OCI-LY7 (cell line): ENCODE measurements around the gene KCNQ1OT1. TPM values are rescaled to one million over a fixed set of nuclear protein-coding genes. Genes with fewer than 3 reads are reported as not detected.

ENCODE experiments used
- BruUV-seq: library from RNA; stranded (reverse); fragments of 400-500 nt; replicated peaks from 2 replicates; lab custom pipeline; 2021; lab: Mats Ljungman, UMichigan
- CTCF ChIA-PET: fragments of 300-600 bp; sonication (Branson Sonifier 250); formaldehyde crosslinking; loops from one replicate; lab custom pipeline; 2022; ENCODE audit warnings: antibody characterized with exemption; ENCODE audit not compliant: unreplicated experiment; lab: Charles Lee
- POLR2A ChIA-PET: fragments of 300-600 bp; sonication (Branson Sonifier 250); formaldehyde crosslinking; loops from one replicate; lab custom pipeline; 2022; ENCODE audit warnings: antibody characterized with exemption; lab: Charles Lee
- DNase-seq: peaks from one replicate; pipeline ENCODE4 v3.0.0-alpha.2; 2015; ENCODE audit warnings: low spot score
- H2AFZ ChIP-seq: fragments of 200-600 bp; sonication (generic), shearing (Covaris generic); 2 replicates; pipeline ENCODE4 v1.6.1; 2014; ENCODE audit warnings: mild to moderate bottlenecking, antibody characterized with exemption, low read length, moderate library complexity
- H3K27ac ChIP-seq: fragments of 200-600 bp; sonication (generic); 2 replicates; pipeline ENCODE4 v1.5.1; 2014; ENCODE audit warnings: mixed run types, low read depth, mild to moderate bottlenecking, moderate library complexity, low read length, inconsistent platforms; ENCODE audit not compliant: poor library complexity, severe bottlenecking
- H3K36me3 ChIP-seq: fragments of 200-600 bp; sonication (generic); 2 replicates; pipeline ENCODE4 v1.6.1; 2014; ENCODE audit warnings: mild to moderate bottlenecking, antibody characterized with exemption, low read length, moderate library complexity, mixed read lengths; ENCODE audit not compliant: insufficient read depth
- H3K4me1 ChIP-seq: fragments of 200-600 bp; sonication (generic); 2 replicates; pipeline ENCODE4 v1.5.1; 2014; ENCODE audit warnings: mild to moderate bottlenecking, low read length; ENCODE audit not compliant: insufficient read depth, poor library complexity, severe bottlenecking
- H3K4me2 ChIP-seq: fragments of 200-600 bp; sonication (generic); 2 replicates; pipeline ENCODE4 v1.6.1; 2014; ENCODE audit warnings: mild to moderate bottlenecking, low read length
- H3K4me3 ChIP-seq: fragments of 200-600 bp; sonication (generic); 2 replicates; pipeline ENCODE4 v1.5.1; 2014; ENCODE audit warnings: mild to moderate bottlenecking, low read depth, low read length; ENCODE audit not compliant: poor library complexity, severe bottlenecking
- H3K79me2 ChIP-seq: fragments of 200-600 bp; sonication (generic); 2 replicates; pipeline ENCODE4 v1.6.1; 2016; ENCODE audit warnings: low read depth, mild to moderate bottlenecking, low read length, moderate library complexity, mixed read lengths; ENCODE audit not compliant: insufficient read depth
- H3K9me2 ChIP-seq: fragments of 200-600 bp; sonication (generic); 2 replicates; pipeline ENCODE4 v1.6.1; 2016; ENCODE audit warnings: mild to moderate bottlenecking, low read length, mixed read lengths; ENCODE audit not compliant: insufficient read depth
- H3K9me3 ChIP-seq: fragments of 200-600 bp; sonication (generic); 2 replicates; pipeline ENCODE4 v1.6.1; 2014; ENCODE audit warnings: mild to moderate bottlenecking, mixed run types, low read length, mixed read lengths
- H4K20me1 ChIP-seq: fragments of 200-600 bp; sonication (generic); 2 replicates; pipeline ENCODE4 v1.6.1; 2014; ENCODE audit warnings: mild to moderate bottlenecking, antibody characterized with exemption, low read length, moderate library complexity, mixed read lengths; ENCODE audit not compliant: insufficient read depth
- CTCF ChIP-seq: fragments of 200-600 bp; sonication (generic); conservative IDR thresholded peaks from 2 replicates; pipeline ENCODE4 v1.5.1; 2014; ENCODE audit warnings: mild to moderate bottlenecking, antibody characterized with exemption, low read length, moderate library complexity, mixed read lengths
- EZH2phosphoT487 ChIP-seq: fragments of 200-600 bp; sonication (generic); IDR thresholded peaks from 2 replicates; pipeline ENCODE4 v1.6.1; 2018; ENCODE audit warnings: low read depth, borderline replicate concordance, mild to moderate bottlenecking, mixed run types, antibody characterized with exemption, low read length, moderate library complexity, mixed read lengths
- intact Hi-C: fragments of 100-400 bp; cut with micrococcal nuclease; formaldehyde crosslinking; loops from one replicate; pipeline ENCODE4 v1.10.0; 2022; ENCODE audit not compliant: unreplicated experiment
- total RNA-seq, 2 experiments: library from RNA; depleted of rRNA in 1 of 2; stranded (reverse); fragments of >200 nt in 1 of 2; shearing (Covaris generic) in 1 of 2; gene quantifications; 2 replicates each; pipeline ENCODE4 v1.2.3, GENCODE V29; 2014 to 2022

Gene KCNQ1OT1
- total RNA-seq, 2 experiments from 2014 or later, result 2.9 to 3.4 TPM

GRCh38 chr11:2689651-2690575, 9.9 kb downstream of the KCNQ1OT1 start:
- Histone ChIP-seq H3K4me3 (no peak overlapping the region), H3K9me2 (no peaks in the 10 kb centered on the region), H2AFZ (no peak overlapping the region), H4K20me1 (no peaks in the 10 kb centered on the region), H3K36me3 (no peaks in the 10 kb centered on the region), H3K4me1 (no peaks in the 10 kb centered on the region), H3K4me2 (no peak overlapping the region), H3K27ac (no peak overlapping the region), H3K9me3 (no peaks in the 10 kb centered on the region), H3K79me2 (no peaks in the 10 kb centered on the region)
- DNase-seq, result peak; percentile 48
- TF ChIP-seq CTCF, result no peak
- TF ChIP-seq EZH2phosphoT487, result no peak
- ChIA-PET POLR2A (interaction anchor here (0.6 to 1.4 kb wide), 2 partner anchors 9 to 11 kb away, joined by 3 to 4 read pairs; no protein-coding TSS in a partner anchor), CTCF (no interaction called here)
- BruUV-seq, result no TSS peak
- intact Hi-C loops, result loop anchor here (5.0 kb wide), 1 partner anchor 197 kb away; the partner anchor contains the start of gene CDKN1C

DNA sequence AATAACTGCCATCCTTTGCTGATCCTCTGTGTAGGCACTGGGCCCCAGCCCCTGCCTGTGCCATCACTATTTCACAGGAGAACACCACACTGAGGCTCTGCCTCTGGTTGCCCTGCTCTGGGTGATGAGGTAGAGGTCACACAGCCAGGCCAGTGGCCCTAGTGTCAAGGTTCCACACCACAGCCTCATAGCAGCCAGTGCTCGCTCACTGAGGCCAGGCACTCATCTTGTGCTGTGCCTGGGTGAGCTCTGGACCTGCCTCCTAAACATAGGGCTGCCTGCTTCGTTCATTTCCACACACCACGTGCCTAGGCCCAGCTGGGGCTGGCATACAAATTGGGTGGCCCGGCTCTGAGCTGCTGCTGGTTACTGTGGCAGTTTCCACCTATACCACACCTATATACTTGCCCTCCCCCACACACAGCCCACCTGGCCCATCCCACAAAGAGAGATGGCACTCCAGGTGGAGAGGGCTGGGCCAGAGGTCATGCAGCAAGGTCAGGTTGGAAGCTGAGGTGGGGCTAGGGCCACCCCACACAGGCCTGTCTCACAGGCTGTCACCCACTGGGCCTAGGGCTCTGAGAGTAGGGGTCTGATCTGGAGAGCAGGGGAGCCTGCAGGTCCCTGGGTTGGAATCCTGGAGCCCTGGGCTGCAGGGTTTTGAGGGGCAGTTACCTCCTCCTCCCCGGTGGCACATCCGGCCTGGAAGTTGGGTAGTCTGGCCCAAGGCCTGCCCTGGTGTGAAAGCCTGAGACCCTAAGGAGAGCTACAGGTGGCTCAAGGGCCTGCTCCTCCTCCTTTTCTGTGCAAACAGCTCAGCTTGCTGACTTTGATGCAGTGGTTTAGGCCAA, 11.2 kb downstream of the KCNQ1OT1 start:
- no peaks in the 10 kb centered on the region for H3K4me1 ChIP-seq
- no peaks in the 10 kb centered on the region for H3K9me2 ChIP-seq
- no peak overlapping the region for H3K27ac ChIP-seq
- no peaks in the 10 kb centered on the region for H3K79me2 ChIP-seq
- DNase-seq, result no peak
- no peaks in the 10 kb centered on the region for H3K36me3 ChIP-seq
- H2AFZ ChIP-seq, result no peak overlapping the region
- CTCF ChIA-PET, result no interaction called here
- TF ChIP-seq EZH2phosphoT487, result no peak
- TF ChIP-seq CTCF, result no peak
- intact Hi-C loops, result no loop called here
- BruUV-seq, result no TSS peak
- no peaks in the 10 kb centered on the region for H3K9me3 ChIP-seq
- H3K4me3 ChIP-seq, result no peak overlapping the region
- H4K20me1 ChIP-seq, result no peaks in the 10 kb centered on the region; the same call in 1 of the 2 replicates
- POLR2A ChIA-PET, result interaction anchor here (1.4 kb wide), 1 partner anchor 10 kb away, joined by 4 read pairs; no protein-coding TSS in a partner anchor
- H3K4me2 ChIP-seq, result no peak overlapping the region
